Measurements from ENCODE around the gene QSER1. TPM values are rescaled to one million over a fixed set of nuclear protein-coding genes. Genes with fewer than 3 reads are reported as not detected.
"Not testable (repeated sequence)": the region's sequence is repeated elsewhere in the genome, so short reads cannot be mapped to it uniquely, and the experiment has no call there.

The QSER1 gene
- total and polyA plus RNA-seq, 12 donors, result 2.5 to 23.8 (median 19.2) TPM

DNA sequence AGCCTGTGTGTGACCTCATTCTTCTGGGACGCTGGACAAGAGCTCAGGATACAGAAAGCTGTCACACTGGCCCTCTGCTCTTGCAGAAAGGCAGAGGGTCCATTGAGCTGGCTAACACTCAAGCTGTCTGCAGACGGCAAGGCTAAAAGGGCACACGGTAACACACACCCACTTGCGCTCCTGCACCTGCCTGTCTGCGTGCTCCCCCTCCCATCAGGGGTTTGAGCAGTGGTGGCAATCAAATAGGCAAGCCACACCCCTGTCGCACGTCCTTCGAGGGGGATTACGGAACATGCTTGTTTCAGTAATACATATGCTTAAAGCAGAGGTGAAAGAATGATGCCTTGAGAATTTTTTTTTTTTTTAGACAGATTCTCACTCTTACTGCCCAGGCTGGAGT lies 7.1 kb upstream of the QSER1 start:
- ATAC-seq (peak in 1 of 8 donors; percentile 22), DNase-seq (no peak)
- Histone ChIP-seq H3K4me1 (no peaks in the 10 kb centered on the region), H3K9me3 (no peaks in the 10 kb centered on the region), H3K4me3 (no peak overlapping the region), H3K27ac (no peak overlapping the region), H3K36me3 (no peaks in the 10 kb centered on the region), H3K27me3 (peaks cover 0 to 5% (median 0%) of the 10 kb centered on the region in 7 donors)
- intact Hi-C loops (cut with DNase I), result loop anchor here in 1 of 10 donors (10.0 kb wide), 1 partner anchor 899 kb away; no protein-coding TSS in a partner anchor
- TF ChIP-seq, protein P1, sequence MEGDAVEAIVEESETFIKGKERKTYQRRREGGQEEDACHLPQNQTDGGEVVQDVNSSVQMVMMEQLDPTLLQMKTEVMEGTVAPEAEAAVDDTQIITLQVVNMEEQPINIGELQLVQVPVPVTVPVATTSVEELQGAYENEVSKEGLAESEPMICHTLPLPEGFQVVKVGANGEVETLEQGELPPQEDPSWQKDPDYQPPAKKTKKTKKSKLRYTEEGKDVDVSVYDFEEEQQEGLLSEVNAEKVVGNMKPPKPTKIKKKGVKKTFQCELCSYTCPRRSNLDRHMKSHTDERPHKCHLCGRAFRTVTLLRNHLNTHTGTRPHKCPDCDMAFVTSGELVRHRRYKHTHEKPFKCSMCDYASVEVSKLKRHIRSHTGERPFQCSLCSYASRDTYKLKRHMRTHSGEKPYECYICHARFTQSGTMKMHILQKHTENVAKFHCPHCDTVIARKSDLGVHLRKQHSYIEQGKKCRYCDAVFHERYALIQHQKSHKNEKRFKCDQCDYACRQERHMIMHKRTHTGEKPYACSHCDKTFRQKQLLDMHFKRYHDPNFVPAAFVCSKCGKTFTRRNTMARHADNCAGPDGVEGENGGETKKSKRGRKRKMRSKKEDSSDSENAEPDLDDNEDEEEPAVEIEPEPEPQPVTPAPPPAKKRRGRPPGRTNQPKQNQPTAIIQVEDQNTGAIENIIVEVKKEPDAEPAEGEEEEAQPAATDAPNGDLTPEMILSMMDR (IDR thresholded peaks at IDR 0.05), result no peak
- WGBS, 2 donors, result 90 to 93% methylated on average over 9 of the region's 9 CpGs

DNA sequence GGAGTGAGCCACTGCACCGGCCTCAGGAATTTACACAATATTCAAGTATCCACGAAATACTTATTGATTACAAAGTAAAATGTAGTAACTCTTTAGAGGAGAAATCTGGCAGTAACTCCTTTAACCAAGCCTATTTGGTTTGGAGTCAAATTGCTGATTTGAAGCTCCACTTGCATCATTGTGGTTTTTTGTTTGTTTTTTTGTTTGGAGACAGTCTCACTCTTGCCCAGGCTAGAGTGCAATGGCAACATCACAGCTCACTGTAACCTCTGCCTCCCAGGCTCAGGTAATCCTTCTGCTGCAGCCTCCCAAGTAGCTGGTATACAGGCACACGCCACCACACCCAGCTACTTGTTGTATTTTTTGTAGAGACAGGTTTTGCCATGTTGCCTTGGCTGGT lies 6.4 kb upstream of the QSER1 start:
- whole genome bisulfite sequencing, 2 donors, result 91 to 97% methylated on average over 3 of the region's 3 CpGs
- intact Hi-C loops (cut with DNase I), result loop anchor here in 1 of 10 donors (10.0 kb wide), 1 partner anchor 899 kb away; no protein-coding TSS in a partner anchor
- TF ChIP-seq, protein P1 (IDR thresholded peaks at IDR 0.05), result no peak
- peaks cover 0 to 4% (median 0%) of the 10 kb centered on the region in 9 donors for H3K4me1 ChIP-seq
- H3K27ac ChIP-seq, result no peak overlapping the region
- no peaks in the 10 kb centered on the region for H3K9me3 ChIP-seq
- no peaks in the 10 kb centered on the region for H3K36me3 ChIP-seq
- peaks cover 0 to 3% (median 0%) of the 10 kb centered on the region in 7 donors for H3K27me3 ChIP-seq
- no peak overlapping the region for H3K4me3 ChIP-seq
- ATAC-seq (no peak), DNase-seq (no peak)

DNA sequence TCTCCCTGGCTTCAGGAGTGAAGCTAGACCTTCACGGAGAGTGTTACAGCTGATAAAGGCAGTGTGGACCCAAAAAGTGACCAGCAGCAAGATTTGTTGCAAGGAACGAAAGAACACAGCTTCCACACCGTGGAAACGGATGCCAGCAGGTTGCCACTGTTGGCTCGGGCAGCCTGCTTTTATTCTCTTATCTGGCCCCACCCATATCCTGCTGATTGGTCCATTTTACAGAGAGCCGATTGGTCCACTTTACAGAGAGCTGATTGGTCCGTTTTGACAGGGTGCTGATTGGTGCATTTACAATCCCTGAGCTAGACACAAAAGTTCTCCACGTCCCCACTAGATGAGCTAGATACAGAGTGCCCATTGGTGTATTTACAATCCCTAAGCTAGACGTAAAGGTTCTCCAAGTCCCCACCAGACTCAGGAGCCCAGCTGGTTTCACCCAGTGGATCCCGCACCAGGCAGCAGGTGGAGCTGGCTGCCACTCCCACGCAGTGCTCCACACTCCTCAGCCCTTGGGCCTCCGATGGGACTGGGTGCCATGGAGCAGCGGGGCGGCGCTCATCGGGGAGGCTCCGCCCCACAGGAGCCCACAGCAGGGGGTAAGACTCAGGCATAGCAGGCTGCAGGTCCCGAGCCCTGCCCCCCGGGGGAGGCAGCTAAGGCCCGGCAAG lies 4.8 kb upstream of the QSER1 start:
- not testable (repeated sequence) for H3K27ac ChIP-seq, ATAC-seq, DNase-seq, H3K27me3 ChIP-seq, H3K9me3 ChIP-seq, H3K4me3 ChIP-seq, H3K36me3 ChIP-seq
- 95% methylated on average over 20 of the region's 20 CpGs for WGBS, 2 donors
- intact Hi-C loops (cut with DNase I), result loop anchor here in 1 of 10 donors (10.0 kb wide), 1 partner anchor 897 kb away; no protein-coding TSS in a partner anchor
- peaks cover 0 to 14% (median 2%) of the 10 kb centered on the region in 9 donors for H3K4me1 ChIP-seq

DNA sequence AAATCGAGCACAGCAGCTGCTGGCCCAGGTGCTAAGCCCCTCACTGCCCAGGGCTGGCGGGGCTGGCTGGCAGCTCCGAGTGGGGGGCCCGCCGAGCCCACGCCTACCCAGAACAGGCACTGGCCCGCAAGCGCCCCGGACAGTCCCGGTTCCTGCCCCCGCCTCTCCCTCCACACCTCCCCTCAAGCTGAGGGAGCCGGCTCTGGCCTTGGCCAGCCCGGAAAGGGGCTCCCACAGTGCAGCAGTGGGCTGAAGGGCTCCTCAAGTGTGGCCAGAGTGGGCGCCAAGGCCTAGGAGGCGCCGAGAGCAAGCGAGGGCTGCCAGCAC lies 4.3 kb upstream of the QSER1 start:
- not testable (repeated sequence) for ATAC-seq, H3K27ac ChIP-seq, H3K27me3 ChIP-seq, H3K36me3 ChIP-seq, DNase-seq, H3K9me3 ChIP-seq, H3K4me3 ChIP-seq
- peaks cover 0 to 14% (median 2%) of the 10 kb centered on the region in 9 donors for H3K4me1 ChIP-seq
- WGBS, 2 donors, result 97 to 99% methylated on average over 16 to 17 of the region's 17 CpGs
- intact Hi-C loops (cut with DNase I), result loop anchor here in 1 of 10 donors (10.0 kb wide), 1 partner anchor 896 kb away; no protein-coding TSS in a partner anchor

DNA sequence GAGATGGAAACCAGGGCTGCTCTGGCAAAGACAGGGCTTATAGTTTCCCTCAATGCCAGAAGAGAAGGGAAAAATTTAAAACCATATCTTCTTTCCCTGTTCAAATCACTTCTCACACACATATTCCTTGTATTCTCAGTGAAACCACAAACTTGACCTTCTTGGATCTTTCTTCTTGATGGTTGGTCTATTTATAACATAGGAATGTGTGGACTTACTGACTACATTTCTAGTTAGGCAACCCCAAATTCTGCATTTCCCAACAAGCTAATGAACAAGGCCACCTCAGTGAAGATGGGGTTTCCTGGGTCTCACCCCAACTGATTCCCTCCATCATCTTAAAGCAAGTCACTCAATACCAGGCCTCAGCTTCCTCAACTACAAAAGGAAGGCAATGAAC lies 3.8 kb upstream of the QSER1 start:
- no peak for ATAC-seq
- TF ChIP-seq, protein P1 (IDR thresholded peaks at IDR 0.05), result no peak
- Histone ChIP-seq H3K27me3 (no peaks in the 10 kb centered on the region), H3K4me1 (peaks cover 0 to 14% (median 4%) of the 10 kb centered on the region in 9 donors), H3K27ac (no peak overlapping the region), H3K4me3 (no peak overlapping the region), H3K36me3 (no peaks in the 10 kb centered on the region), H3K9me3 (no peaks in the 10 kb centered on the region)
- DNase-seq, result no peak
- intact Hi-C loops (cut with DNase I), result loop anchor here in 1 of 10 donors (10.0 kb wide), 1 partner anchor 896 kb away; no protein-coding TSS in a partner anchor
